Erythroblast (primary cell): Measurements from ENCODE around the gene TAAR1.

Experiments
- GATA1 ChIP-seq: IDR thresholded peaks from 2 replicates; pipeline ENCODE4 v1.6.1; 2011; ENCODE audit warnings: low read depth, mild to moderate bottlenecking, control low read depth, low read length, moderate library complexity
- POLR2A ChIP-seq: IDR thresholded peaks from 2 replicates; pipeline ENCODE4 v1.6.1; 2011; ENCODE audit warnings: mild to moderate bottlenecking, low read length

DNA sequence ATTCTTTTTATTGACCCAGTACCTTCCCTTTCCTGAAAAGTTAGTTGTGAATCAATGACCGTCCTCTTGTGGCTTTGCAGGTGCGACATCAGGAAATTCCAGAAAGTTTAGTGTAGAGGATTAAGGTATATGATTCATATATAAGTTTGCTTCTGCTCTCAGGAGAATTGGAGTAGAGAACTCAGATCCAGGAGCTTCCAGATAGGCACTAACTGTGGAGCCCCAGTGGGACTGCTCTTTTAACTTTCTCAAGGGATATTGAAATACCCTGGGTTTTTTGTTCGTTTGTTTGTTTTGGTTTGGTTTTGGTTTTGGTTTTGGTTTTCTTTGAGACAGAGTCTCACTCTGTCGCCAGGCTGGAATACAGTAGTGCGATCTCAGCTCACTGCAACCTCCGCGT, 44.4 kb downstream of the TAAR1 start:
- no peak for TF ChIP-seq POLR2A
- no peak for TF ChIP-seq GATA1
